IgD-negative memory B cell (primary cell): ENCODE data around the gene INTS12. TPM values are rescaled to one million over a fixed set of nuclear protein-coding genes. Genes with fewer than 3 reads are reported as not detected.
A peak's percentile ranks its signal among the peaks of the same experiment; 100 is the strongest.
"Not testable (repeated sequence)": the region's sequence is repeated elsewhere in the genome, so short reads cannot be mapped to it uniquely, and the experiment has no call there.

Experiments used
- H3K27ac Mint-ChIP-seq, 3 donors: one replicate each; pipeline ENCODE4 v1.8.0; 2020 to 2022; ENCODE audit warnings: mild to moderate bottlenecking in 3 of 3, mixed read lengths in 3 of 3, moderate library complexity in 1 of 3
- H3K27me3 Mint-ChIP-seq: one replicate; pipeline ENCODE4 v1.8.0; 2021; ENCODE audit warnings: mixed read lengths
- H3K36me3 Mint-ChIP-seq: one replicate; pipeline ENCODE4 v1.8.0; 2020; ENCODE audit warnings: mild to moderate bottlenecking, mixed read lengths
- H3K4me1 Mint-ChIP-seq, 3 donors: one replicate each; pipeline ENCODE4 v1.8.0; 2020 to 2022; ENCODE audit warnings: mixed read lengths in 3 of 3, mild to moderate bottlenecking in 1 of 3
- H3K4me3 Mint-ChIP-seq, 4 donors: one replicate each; pipeline ENCODE4 v1.8.0; 2020 to 2022; ENCODE audit warnings: mild to moderate bottlenecking in 4 of 4, mixed read lengths in 4 of 4, moderate library complexity in 3 of 4
- H3K9me3 Mint-ChIP-seq, 3 donors: one replicate each; pipeline ENCODE4 v1.8.0; 2020 to 2021; ENCODE audit warnings: mixed read lengths in 3 of 3, mild to moderate bottlenecking in 1 of 3
- polyA plus RNA-seq: library from polyadenylated mRNA; unstranded; fragments of 300-500 nt; fragmentation: Illumina TruSeq; gene quantifications from one replicate; pipeline ENCODE4 v1.2.3, GENCODE V29; 2021

Gene INTS12
- polyA plus RNA-seq, 1 donor from 2014 or later = 33.0 TPM

DNA sequence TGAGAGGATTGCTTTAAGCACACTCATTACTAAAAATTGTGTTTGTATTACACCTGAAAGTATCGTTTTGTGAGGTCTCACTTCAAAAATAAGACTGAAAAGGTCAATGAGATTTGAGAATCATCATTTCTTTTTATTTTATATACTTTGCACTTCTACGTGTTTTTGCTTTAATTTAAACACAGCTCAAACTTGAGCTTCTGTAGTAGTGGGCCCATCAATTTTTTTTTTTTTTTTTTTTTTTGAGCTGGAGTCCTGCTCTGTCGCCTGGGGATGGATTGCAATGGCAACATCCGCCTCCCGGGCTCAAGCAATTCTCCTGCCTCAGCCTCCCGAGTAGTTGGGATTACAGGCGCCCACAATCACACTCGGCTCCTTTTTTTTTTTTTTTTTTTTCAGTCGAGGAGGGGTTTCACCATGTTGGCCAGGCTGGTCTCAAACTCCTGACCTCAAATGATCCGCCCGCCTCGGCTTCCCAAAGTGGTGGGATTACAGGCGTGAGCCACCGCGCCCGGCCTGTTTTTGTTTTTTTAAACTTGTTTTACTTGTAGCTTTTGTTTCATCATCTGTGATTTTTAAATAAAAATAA lies 1.6 kb upstream of the INTS12 start:
- H3K4me3 Mint-ChIP-seq = peak overlapping the region in 3 of 4 donors; percentile 13 to 100 (median 99)
- no peaks in the 10 kb centered on the region for H3K27me3 Mint-ChIP-seq
- H3K27ac Mint-ChIP-seq = peak overlapping the region in 2 of 3 donors; percentile 64 to 95
- peaks cover 2% of the 10 kb centered on the region for H3K36me3 Mint-ChIP-seq
- H3K9me3 Mint-ChIP-seq = no peaks in the 10 kb centered on the region
- H3K4me1 Mint-ChIP-seq = peaks cover 29 to 44% (median 36%) of the 10 kb centered on the region in 3 donors

DNA sequence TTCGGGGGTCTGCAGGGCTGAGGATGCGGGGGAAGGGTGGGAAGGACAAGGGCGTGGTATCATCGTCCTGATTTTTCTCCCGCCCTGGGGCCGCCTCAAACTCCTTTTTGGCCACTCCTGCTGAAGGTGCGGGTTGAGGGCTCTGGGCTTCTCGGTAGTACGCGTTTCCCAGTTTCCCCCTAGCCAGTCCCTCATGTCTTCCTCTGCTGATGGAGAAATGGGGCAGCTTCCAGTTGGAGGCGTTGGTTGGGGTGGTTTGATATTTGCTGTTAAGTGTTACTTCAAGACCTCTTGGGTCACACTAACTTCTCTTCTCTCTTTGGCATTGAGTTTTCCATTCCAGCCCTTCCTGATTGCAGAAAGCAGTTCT lies 577 bp upstream of the INTS12 start:
- Mint-ChIP-seq H3K36me3 (peaks cover 2% of the 10 kb centered on the region), H3K27me3 (no peaks in the 10 kb centered on the region), H3K4me1 (peaks cover 26 to 37% (median 32%) of the 10 kb centered on the region in 3 donors), H3K9me3 (no peaks in the 10 kb centered on the region), H3K27ac (peak overlapping the region; percentile 94 to 99 (median 95)), H3K4me3 (peak overlapping the region; percentile 99 to 100 (median 100))

DNA sequence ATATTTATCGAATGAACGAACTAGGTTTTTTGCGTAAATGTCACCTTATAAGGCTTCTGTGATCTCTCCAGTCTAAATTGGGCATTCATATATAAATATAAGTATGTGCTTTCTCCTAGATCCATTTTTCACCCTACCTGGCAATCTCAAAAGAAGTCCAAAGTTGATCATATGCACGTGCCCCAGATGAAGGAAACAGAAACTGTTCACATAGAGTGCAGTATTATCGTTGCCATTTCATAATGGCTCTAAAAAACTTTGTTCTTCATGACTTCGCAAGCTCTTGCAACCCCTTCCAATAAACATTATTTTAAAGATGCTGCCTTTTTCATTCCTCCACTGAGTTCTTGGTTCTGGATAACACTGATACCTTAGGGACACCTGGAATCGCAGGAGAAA lies 708 bp downstream of the INTS12 start:
- no peaks in the 10 kb centered on the region for H3K27me3 Mint-ChIP-seq
- peak overlapping the region; percentile 99 to 100 (median 100) for H3K4me3 Mint-ChIP-seq
- H3K9me3 Mint-ChIP-seq = no peaks in the 10 kb centered on the region
- peak overlapping the region; percentile 94 to 99 (median 95) for H3K27ac Mint-ChIP-seq
- peaks cover 2% of the 10 kb centered on the region for H3K36me3 Mint-ChIP-seq
- peaks cover 22 to 33% (median 29%) of the 10 kb centered on the region in 3 donors for H3K4me1 Mint-ChIP-seq

DNA sequence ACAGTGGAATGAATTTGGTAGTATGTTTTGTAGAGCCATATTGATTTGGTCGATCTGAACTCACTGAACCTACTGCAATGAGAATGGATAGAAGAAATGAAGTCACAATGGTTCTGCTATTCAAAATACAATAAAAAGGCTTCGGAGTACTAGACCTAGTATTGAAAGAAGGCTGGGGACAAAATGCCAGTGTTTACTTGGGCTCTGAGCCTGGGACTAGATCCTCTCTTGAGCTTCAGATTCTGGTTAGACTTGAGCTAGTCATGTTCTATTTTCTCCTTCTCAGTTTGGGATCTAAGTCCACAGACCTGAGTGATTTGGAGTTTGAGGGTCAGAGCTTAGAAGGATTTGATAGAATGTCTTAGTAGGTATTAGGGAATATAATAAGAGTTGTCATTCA lies 9.9 kb downstream of the INTS12 start:
- no peak overlapping the region for H3K4me3 Mint-ChIP-seq
- peaks cover 0 to 8% (median 2%) of the 10 kb centered on the region in 3 donors for H3K4me1 Mint-ChIP-seq
- H3K27ac Mint-ChIP-seq = no peak overlapping the region
- no peaks in the 10 kb centered on the region for H3K27me3 Mint-ChIP-seq
- no peaks in the 10 kb centered on the region for H3K9me3 Mint-ChIP-seq
- H3K36me3 Mint-ChIP-seq = no peaks in the 10 kb centered on the region

- H3K27ac Mint-ChIP-seq, H3K27me3 Mint-ChIP-seq, H3K4me1 Mint-ChIP-seq, H3K9me3 Mint-ChIP-seq, H3K4me3 Mint-ChIP-seq, H3K36me3 Mint-ChIP-seq: not testable (repeated sequence)
These were observed 12.7 kb downstream of the INTS12 start for GRCh38 chr4:105695832-105696231.

DNA sequence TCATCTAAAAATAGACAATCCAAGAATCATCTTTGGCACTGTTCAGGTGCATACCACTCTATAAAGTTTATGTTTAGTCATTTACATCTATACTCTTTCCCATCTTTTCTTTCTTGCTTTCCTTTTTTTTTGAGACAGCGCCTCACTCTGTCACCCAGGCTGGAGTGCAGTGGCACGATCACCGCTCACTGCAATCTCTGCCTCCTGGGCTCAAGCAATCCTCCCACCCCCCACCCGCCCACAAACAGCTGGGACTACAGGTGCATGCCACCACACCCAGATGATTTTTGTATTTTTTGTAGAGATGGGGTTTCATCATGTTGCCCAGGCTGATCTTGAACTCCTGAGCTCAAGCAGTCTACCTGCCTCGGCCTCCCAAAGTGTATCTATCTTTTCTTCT lies 13.7 kb downstream of the INTS12 start:
- H3K4me3 Mint-ChIP-seq = not testable (repeated sequence)

GRCh38 chr4:105686571-105686970 lies 21.9 kb downstream of the INTS12 start:
- Mint-ChIP-seq H3K27me3 (no peaks in the 10 kb centered on the region), H3K9me3 (no peaks in the 10 kb centered on the region), H3K36me3 (peaks cover 5% of the 10 kb centered on the region), H3K4me1 (no peaks in the 10 kb centered on the region), H3K27ac (no peak overlapping the region), H3K4me3 (no peak overlapping the region)

More for the DNA sequence above, 13.7 kb downstream of the INTS12 start:
- not testable (repeated sequence) for H3K27me3 Mint-ChIP-seq, H3K27ac Mint-ChIP-seq, H3K36me3 Mint-ChIP-seq, H3K4me1 Mint-ChIP-seq, H3K9me3 Mint-ChIP-seq

DNA sequence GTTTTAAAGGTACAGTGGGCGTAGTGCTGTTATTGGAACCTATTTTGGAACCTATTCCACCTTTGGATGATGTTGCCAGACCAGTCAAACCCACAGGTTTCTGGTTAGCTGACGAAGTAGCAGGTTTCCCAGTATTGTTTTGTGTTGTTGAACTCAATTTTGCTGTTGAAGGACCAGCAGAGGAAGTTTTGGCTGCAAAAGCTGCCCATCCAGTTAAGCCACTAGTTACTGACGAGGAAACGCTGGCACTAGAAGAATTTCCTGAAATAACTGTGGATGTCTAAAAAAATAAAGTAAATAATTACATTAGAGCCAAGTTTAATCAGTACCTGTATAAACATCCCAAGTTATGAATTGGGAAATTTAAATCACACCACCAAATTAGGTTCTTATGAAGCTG lies 25.5 kb downstream of the INTS12 start:
- no peaks in the 10 kb centered on the region for H3K4me1 Mint-ChIP-seq
- H3K4me3 Mint-ChIP-seq = no peak overlapping the region
- no peaks in the 10 kb centered on the region for H3K27me3 Mint-ChIP-seq
- H3K36me3 Mint-ChIP-seq = peaks cover 3% of the 10 kb centered on the region
- H3K27ac Mint-ChIP-seq = no peak overlapping the region
- no peaks in the 10 kb centered on the region for H3K9me3 Mint-ChIP-seq

DNA sequence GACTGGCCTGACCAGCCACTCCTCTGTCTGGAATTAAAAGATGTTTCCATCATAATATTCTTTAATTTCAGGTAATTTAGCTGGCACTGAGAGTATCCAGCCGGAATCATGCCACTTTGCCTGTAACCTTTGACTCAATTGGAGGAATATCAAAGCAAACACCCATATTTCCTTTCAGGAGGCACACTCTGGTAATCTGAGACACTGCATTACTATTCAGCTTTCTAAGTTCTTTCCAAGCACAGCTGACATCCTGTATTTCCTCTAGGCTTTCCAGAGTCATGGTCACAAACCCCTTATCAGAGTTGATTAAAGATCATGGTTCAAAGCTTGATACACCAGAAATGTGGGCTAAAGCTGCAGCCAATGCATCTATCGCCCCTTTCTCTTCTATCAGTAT lies 29.3 kb downstream of the INTS12 start:
- Mint-ChIP-seq H3K4me1 (no peaks in the 10 kb centered on the region), H3K27ac (no peak overlapping the region), H3K4me3 (no peak overlapping the region), H3K27me3 (no peaks in the 10 kb centered on the region), H3K36me3 (peaks cover 2% of the 10 kb centered on the region), H3K9me3 (no peaks in the 10 kb centered on the region)

- no peak overlapping the region for H3K4me3 Mint-ChIP-seq
- peaks cover 2% of the 10 kb centered on the region for H3K27me3 Mint-ChIP-seq
- no peak overlapping the region for H3K27ac Mint-ChIP-seq
- no peaks in the 10 kb centered on the region for H3K4me1 Mint-ChIP-seq
- no peaks in the 10 kb centered on the region for H3K9me3 Mint-ChIP-seq
- no peaks in the 10 kb centered on the region for H3K36me3 Mint-ChIP-seq
These were observed 30.8 kb downstream of the INTS12 start for GRCh38 chr4:105677709-105678108.

- Mint-ChIP-seq H3K27ac (no peak overlapping the region), H3K4me3 (no peak overlapping the region), H3K27me3 (peaks cover 2% of the 10 kb centered on the region), H3K9me3 (no peaks in the 10 kb centered on the region), H3K4me1 (no peaks in the 10 kb centered on the region), H3K36me3 (no peaks in the 10 kb centered on the region)
These were observed 34.5 kb downstream of the INTS12 start for GRCh38 chr4:105674011-105674410.

GRCh38 chr4:105671301-105671700 lies 37.2 kb downstream of the INTS12 start:
- Mint-ChIP-seq H3K4me1 (no peaks in the 10 kb centered on the region), H3K27ac (no peak overlapping the region)

DNA sequence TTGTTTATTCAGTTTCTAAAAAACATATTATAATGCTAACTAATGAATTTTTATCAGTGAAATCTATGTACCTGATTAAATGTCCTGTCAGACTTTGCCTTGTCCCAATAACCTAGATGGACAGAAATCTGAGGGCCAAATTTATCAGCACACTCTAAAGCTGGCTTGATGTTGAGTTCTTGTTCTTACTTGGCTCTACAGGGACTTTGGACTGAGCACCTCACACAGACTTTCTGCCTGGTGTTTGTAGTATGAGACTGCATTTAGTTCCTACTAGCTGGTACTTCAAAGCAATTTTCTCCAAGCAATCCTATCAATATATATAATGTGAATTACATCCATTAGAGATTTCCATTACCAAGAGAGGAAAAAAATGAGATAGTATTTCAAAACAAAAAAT lies 37.8 kb downstream of the INTS12 start:
- H3K27me3 Mint-ChIP-seq = peaks cover 2% of the 10 kb centered on the region
- H3K9me3 Mint-ChIP-seq = no peaks in the 10 kb centered on the region
- no peaks in the 10 kb centered on the region for H3K36me3 Mint-ChIP-seq
- no peak overlapping the region for H3K27ac Mint-ChIP-seq
- no peak overlapping the region for H3K4me3 Mint-ChIP-seq
- H3K4me1 Mint-ChIP-seq = no peaks in the 10 kb centered on the region

More at GRCh38 chr4:105671301-105671700, 37.2 kb downstream of the INTS12 start:
- Mint-ChIP-seq H3K4me3 (no peak overlapping the region), H3K36me3 (no peaks in the 10 kb centered on the region), H3K9me3 (no peaks in the 10 kb centered on the region), H3K27me3 (peaks cover 2% of the 10 kb centered on the region)

DNA sequence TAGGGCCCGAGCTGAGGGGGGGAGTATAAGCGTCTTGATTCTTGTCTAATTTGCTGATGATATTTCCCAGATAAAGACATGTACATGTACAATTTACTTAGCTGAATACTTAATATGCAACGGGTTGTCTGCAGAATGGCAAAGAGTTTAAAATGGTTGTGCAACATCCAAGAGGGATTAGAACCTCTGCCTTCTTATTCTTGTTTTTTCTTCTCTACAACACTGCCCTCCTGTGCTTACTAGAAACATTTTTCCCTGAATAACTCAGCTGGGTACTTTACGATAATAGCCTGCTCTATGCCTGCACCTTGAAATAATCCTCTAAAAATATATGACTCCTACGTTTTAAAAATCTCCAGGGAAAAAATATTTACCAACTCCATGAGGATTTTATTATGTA lies 41.8 kb downstream of the INTS12 start:
- H3K36me3 Mint-ChIP-seq = no peaks in the 10 kb centered on the region
- no peak overlapping the region for H3K27ac Mint-ChIP-seq
- no peaks in the 10 kb centered on the region for H3K9me3 Mint-ChIP-seq
- H3K4me1 Mint-ChIP-seq = peaks cover 0 to 2% (median 0%) of the 10 kb centered on the region in 3 donors
- H3K4me3 Mint-ChIP-seq = no peak overlapping the region
- H3K27me3 Mint-ChIP-seq = no peaks in the 10 kb centered on the region

- no peaks in the 10 kb centered on the region for H3K36me3 Mint-ChIP-seq
- H3K9me3 Mint-ChIP-seq = no peaks in the 10 kb centered on the region
- H3K4me1 Mint-ChIP-seq = peaks cover 0 to 2% (median 0%) of the 10 kb centered on the region in 3 donors
- peak overlapping the region in 1 of 4 donors; percentile 56 for H3K4me3 Mint-ChIP-seq
- H3K27me3 Mint-ChIP-seq = no peaks in the 10 kb centered on the region
- H3K27ac Mint-ChIP-seq = no peak overlapping the region
These were observed 45.4 kb downstream of the INTS12 start for GRCh38 chr4:105662935-105663675.

- Mint-ChIP-seq H3K9me3 (no peaks in the 10 kb centered on the region), H3K4me3 (no peak overlapping the region), H3K27me3 (peaks cover under 1% of the 10 kb centered on the region), H3K27ac (no peak overlapping the region), H3K36me3 (no peaks in the 10 kb centered on the region), H3K4me1 (peaks cover 0 to 2% (median 0%) of the 10 kb centered on the region in 3 donors)
These were observed 47.5 kb downstream of the INTS12 start for GRCh38 chr4:105661028-105661427.
